NCI-H524 (cell line): ENCODE results near the gene RND2.
"Not testable (repeated sequence)": the region's sequence is repeated elsewhere in the genome, so short reads cannot be mapped to it uniquely, and the experiment has no call there.

Experiments
- DNase-seq, 2 experiments: peaks; one replicate each; lab custom pipeline; 2025; lab: John Stamatoyannopoulos, UW

The RND2 gene

DNA sequence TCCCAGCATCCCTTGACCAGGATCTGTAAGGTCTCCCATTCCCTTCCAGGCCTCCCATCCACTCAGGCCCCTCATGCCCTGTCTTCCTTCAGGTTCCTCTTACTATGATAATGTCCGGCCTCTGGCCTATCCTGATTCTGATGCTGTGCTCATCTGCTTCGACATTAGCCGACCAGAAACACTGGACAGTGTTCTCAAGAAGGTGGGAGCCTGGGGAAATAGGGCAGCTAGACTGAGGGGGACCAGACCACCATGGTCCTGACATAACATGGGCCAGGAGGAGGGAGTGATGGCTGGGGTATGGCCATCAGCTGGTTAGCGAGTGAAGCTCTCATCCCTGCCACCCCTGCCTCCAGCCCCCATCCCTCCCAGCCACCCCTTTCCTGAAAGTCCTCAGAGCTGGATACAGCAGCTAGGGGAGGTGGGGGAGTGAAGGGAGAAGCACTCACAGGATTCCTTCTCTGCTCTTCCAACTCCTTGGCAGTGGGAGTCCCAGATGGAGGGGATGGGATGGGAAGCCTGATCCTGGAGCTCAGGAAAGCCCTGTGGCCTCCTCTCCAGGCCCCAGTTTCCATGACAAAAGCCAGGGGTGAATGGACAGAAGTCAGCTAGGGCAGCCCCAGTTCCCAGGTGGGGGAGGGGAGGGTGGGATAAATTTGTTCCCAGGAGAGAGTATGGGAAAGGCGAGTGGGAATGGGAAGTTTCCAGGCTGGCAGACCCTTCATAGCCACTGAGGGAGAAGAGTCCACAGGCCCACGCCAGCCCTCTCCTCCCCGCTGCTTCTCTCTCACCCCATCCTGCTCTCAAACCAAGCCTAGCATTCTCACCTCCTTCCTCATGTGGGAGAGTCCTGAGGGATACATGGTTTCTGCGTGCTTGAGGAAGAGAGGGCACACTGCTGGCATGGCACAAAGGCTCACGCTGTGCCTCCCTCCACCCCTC lies 2.3 kb downstream of the RND2 start:
- no peak for DNase-seq

DNA sequence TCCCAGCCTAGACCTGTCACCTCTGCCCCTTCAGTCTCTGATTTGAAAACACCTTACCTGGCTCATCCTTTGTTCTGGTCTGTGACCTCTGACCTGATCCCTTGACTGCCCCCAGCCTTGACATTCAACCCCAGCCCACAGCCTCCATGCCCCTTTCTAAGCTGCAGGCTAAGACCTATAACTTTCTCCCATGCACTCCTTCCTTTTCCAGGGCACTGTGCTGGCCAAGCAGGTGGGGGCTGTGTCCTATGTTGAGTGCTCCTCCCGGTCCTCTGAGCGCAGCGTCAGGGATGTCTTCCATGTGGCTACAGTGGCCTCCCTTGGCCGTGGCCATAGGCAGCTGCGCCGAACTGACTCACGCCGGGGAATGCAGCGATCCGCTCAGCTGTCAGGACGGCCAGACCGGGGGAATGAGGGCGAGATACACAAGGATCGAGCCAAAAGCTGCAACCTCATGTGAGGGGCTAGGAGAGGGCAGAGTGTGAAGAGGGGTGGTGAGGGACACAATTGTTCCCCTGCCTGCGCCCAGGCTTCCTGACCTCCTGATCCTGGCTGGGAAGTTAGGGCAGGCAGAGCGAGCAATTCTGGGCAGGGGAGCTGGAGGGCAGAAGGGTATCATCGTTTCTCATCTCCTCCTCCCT lies 3.3 kb downstream of the RND2 start:
- no peak for DNase-seq

DNA sequence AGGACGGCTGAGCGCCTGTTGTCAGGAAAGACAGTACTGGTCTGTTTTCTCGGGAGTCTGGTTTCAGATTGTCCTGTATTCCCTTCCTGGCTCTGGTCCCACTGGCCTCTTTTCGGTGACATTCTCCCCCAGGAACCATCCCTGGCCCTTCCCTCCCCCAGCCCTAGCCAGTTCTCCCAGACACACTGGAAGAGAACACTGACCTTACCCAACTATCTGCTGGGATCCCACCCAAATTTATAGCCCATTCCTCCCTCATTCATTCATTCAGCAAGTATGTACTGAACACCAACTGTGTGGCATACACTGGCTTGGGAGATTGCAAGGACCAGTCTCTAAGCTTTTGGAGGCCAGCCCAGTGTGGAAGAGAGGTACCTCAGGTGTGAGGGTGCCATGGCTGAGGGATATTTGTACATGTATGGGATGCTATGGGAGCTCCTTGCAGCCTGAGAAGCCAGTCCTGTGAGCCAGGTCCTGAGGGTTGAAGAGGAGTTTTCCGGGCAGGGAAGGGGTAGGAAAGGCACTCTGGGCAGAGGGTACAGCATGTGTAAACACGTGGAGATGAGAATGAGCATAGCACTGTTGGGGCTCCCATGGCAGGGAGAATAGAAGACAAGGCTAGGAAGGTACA lies 5.2 kb downstream of the RND2 start:
- DNase-seq = no peak

DNA sequence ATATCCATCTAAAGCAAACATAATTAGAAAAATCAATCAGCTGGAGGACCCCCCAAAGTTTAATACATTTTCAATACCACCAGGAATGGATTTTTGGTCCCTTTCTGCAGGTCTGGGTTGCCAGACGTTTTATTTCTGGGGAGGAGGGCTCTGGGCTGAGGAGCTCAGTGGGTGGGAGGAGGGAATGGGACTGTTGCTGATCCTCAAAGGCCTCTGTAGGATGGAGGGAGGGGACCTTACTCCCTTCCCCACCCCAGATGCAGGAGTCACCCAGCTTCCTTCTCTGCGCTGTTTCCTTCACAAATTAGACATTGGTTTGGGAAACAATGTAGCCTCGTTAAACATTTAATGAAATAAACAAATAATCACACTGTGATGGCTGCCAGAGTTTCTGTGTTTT lies 6.6 kb downstream of the RND2 start:
- no peak for DNase-seq

DNA sequence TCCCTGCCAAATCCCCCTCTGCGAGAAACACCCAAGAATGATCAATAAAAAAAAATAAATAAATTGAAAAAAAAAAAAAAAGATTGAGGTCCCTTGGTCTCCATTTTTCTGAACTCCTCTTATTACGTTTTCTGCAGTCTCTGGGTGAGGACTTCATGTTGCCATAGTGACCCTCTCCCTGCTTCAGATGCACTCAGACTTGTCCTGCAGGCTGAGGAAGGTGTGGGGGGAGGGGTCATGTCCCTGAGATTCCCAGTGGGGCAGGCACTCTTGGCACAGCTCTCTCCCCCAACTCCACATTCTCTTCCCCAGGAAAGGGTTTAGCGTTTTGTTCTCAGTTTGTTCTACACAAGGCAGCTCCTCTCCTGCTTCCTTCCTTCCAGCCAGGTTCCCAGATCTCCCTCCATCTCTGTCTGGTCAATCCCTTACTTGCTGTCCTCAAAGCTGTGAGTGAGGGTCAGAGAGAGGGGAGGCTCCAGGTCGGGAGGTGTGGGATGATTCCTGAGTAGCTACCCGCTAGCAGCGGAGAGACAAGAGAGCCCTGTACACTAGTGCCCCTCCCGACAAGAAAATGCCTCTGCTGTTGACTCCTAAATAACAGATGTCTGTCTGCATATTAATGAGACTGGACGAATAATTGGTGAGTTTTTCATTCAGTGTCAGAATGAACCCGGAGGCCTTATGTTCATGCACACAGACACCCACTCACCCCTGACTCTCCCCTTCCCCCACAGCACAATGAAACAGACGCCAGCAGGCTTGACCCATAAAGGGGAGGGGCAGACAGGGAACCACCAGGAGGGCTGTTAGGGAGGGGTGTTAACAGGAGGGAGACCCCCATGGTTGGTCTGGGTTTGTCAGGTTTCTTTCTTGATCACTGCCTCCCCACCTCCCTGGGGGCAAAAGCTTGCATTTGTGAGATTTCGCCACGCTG lies 9.2 kb downstream of the RND2 start:
- DNase-seq = peak; percentile 97 to 99

DNA sequence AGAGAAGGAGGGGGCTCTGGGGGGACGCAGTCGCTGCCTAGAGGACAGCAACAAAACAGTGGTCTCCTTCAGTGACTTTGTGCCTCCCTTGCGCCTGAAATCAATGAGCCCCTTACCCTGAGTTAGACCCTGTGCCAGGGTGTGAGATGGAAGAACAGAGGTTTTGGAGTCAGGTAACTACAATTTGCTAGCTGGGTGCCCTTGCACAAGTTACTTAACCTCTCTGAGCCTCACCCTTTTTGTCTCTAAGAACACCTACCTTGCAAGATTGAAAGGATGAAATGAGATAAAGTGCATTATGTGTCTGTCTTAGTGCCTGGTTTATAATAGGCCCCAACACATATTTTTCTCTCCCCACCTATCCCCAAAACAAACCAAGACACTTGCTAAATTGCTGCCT lies 9.9 kb downstream of the RND2 start:
- DNase-seq = no peak

DNA sequence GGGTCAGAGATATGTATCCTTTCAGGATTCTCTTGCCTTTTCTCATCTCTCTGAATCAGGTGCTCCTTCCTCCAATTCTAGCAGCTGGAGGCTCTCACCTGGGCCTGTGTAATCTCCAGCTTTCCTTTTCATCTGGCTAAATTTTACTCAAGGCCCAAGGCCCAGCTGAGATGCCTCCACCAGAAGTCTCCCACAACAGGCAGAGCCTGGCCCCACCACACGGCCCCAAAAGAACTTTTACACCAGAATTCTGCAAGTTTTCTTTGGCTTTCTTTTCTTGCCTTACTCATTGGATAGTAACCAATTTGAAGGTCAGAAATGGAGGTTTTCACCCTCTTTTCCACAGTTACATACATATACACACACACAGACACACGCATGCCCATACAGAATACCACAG lies 14.6 kb downstream of the RND2 start:
- no peak for DNase-seq

DNA sequence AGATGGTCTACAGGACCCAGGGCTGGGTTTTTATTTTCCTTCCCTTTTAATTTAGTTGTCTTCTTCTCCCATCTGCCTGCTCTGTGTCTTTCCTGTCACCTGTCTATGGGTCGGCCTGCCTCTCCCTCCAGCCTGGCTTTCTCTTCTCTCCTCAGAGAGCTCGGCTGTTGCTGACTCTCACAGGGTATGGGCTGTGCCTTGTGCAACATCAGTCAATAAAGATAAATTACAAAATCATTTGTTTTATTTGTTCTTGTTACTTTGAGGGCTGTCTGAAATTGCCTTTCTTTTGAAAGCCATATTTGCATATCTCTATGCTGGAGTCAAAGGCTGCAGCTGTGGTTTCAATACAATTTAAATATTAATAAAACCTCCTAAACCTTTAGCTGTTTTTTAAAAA lies 15.6 kb downstream of the RND2 start:
- no peak for DNase-seq

DNA sequence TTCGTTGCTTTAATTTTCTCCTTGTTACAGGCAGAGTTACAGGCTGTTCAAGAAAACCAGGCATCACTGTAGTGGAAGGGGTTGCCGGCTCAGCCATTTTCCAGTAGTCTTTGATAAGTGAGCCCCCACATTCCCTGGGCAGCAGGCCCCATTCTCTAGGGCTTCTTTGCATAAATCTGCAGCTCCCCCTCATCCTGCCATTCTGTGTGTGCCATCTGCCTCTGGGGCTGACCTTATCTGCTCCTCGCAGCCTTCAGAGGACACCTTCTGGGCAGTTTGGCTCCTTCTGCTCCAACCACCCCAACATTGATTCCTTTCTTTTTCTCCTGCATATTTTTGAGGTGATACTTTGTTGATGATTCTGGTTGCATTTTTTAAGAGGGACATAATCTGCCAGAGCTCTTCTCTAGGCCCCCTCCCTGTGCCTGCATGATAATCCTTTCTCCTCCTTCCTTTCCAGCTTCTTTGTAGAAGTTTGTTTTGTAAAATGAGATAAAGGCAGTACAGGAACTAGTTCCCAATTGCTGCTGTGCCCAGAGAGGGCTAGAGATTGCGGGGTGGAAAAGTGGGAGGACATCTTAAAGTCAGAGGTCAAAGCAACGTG lies 17.1 kb downstream of the RND2 start:
- peak; percentile 13 to 78 for DNase-seq

DNA sequence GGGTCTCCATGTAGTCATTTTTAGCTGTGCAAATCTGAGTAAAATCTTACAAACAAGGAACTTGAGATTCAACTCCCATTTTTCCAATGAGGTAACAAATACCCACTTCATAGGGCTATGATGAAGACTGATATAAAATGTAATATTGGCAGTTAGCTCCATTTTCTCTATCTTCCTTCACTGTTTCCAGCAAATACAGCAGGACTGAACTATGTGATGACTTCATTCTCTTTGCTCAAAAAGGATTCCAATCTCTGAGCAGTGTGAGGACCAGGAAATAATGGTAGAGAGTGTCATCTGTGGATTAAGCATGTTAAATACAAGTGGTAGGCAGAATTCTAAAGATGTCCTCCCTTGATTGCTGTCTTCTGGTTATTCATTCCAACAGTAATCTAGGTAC lies 18.3 kb downstream of the RND2 start:
- no peak for DNase-seq

DNA sequence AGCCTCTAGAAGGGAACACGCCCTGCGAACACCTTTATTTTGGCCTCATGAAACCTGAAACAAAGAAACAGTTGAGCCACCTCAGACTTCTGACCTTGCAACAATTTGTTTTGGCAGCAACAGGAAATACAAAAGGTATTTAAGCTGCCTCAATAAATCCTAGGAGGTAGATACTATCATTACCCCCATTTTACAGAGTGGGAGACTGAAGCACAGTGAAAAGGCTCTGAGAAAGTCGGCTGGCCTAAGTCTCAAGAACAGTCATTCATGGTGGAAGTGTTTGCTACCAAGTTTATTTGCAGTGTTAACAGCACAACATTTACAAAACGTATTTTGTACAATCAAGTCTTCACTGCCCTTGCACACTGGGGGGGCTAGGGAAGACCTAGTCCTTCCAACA lies 19.0 kb downstream of the RND2 start:
- DNase-seq = no peak

DNA sequence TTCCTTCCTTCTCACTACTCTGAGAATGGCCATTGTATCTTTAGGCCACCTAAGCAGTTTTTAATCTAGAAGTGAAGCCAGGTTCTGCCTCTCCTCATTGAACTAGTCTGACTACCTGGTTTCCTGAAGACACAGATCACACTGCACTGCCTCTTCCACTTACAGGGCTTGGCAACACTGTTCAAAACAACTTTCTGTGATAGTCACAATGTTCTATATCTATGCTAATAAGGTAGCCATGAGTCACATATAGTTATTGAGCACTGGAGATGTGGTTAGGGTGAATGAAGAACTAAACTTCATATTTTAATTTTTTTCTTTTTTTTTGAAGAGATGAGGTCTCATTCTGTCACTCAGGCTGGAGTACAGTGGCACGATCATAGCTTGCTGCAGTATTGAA lies 26.9 kb downstream of the RND2 start:
- no peak for DNase-seq

DNA sequence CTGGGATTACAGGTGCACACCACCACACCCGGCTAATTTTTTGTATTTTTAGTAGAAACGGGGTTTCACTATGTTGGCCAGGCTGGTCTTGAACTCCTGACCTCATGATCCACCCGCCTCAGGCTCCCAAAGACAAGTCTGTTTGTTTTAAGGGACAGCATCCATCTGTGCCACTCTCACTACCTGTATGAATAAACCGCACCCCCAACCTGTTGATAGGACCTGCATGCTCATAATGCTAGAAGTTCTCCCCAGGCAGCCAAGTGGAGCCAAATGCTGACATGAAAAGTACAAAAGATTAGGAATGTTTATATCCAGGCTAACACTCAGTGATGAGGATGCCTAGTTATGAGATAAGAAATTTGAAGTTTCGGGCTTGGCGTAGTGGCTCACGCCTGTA lies 28.0 kb downstream of the RND2 start:
- not testable (repeated sequence) for DNase-seq

DNA sequence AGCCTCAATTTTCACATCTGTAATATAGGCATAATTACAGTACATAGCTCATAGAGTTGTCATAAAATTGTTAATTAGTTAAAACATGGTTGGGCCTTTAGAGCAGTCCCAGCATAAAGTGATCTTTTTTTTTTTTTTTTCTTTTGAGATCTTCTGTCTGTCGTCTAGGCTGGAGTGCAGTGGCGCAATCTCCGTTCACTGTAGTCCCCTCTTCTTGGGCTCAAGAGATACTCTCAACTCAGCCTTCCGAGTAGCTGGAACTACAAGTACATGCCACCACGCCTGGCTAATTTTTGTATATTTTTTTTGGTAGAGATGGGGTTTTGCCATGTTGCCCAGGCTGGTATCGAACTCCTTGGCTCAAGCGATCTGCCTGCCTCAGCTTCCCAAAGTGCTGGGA lies 31.0 kb downstream of the RND2 start:
- DNase-seq = no peak

DNA sequence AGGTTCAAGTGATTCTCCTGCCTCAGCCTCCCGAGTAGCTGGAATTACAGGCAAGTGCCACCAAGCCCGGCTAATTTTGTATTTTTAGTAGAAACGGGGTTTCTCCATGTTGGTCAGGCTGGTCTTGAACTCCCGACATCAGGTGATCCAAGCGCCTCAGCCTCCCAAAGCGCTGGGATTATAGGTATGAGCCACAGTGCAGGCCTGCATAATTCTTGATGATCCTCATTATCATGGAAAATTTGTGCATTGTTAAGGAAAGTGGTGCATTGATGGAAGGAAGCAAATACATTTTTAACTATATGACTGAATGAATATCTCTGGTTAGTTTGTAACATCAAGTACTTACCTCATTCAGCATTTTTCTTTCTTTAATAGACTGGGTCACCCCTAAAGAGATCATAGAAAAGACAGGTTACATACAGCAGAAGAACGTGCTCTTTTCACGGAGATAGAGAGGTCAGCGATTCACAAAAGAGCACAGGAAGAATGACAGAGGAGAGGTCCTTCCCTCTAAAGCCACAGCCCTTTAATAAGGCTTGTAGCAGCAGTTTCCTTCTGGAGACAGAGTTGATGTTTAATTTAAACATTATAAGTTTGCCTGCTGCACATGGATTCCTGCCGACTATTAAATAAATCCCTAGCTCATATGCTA lies 38.1 kb downstream of the RND2 start:
- DNase-seq = no peak

DNA sequence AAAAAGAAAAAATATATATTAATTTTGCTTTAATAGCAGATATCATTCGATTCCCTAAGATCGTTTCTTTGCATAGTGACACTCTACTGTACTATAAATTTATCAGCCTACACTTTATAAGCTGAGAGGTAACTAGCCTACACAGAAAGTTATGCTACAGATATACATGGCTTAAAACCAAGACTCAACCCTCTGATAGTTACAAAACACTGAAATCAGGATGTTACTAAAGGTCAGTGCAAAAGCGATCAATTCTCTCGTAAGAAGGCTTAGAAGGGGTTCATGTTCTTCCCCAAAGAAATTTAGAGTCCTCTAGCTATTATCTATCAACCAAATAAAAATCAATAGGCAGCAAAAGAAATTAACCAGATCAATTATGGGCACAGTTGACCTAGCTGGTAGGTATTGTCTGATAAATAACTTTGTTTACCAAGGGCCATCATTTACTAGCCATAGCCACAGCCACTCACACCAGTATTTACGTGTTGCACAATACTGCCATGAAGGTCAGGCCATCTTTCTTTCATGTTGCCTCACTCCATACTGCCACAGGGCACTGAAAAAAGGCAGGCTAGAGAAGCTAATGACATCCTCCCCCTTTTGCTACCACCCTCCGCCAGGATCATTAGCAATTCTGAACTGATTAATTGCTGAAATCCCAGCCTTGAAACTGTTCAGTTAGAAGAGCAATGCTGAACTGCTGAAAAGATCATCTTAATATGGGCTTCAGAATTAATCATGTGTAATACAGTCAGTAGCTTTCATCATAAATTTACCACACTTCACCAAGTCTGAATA lies 43.7 kb downstream of the RND2 start:
- DNase-seq = no peak

DNA sequence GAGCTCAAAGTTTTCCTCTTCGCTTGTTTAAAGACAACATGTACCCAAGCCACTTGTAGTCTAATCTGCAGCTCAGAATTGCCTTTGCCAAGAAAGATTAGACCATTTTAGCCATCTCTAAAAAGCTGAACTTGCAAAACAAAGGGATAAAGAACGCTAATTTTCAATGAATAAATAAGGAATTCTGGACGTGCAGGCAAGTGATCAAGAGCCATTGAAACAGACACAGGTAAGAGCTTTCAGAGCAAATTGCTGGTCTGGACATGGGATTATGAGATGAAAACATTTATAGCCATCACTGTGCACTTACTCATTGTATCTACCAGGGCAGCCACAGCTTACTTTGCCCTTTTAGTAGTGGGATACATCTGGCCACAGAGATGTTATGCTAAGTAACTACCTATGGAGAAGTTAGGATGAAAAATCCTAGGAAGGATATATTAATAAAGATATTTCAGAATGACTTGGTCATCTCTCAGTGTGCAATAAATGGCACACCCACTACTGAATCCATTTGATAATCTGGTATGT lies 44.4 kb downstream of the RND2 start:
- DNase-seq = no peak

DNA sequence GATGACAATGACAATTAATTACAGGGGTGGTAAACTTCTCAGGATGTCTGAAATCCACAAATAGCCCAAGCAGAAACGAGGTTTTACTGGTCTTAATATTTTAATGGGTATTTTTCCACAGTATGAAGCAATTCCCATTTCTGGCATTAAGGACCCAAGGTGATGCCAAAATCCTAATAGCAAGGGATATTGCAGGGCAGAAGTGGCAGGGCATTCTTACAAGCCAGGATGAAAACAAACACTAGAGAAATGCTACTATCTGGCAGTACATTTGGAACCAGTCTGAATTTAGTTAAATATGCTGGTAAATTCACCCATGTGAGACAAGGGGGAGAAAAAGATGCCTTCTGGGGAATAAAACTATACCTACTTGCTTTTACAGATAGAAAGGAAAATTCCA lies 45.2 kb downstream of the RND2 start:
- DNase-seq = no peak

DNA sequence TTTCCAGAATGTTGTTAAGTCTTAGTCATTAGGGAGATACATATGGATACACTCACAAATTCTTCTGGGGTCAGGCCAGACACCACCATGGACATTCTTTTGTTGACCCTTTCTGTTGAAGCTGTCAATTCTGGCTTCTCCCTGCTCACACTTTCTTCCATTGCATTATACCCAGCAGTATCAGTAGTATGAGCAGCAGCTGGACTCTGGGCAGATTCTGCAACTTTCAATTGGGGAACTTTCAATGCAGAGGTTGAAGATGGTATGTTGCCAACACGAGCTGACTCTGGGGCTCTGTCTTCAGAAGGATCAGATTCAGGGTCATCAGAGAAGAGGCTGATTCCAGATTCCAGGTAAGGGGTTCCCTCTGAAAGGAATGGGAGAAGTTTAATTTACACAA lies 45.8 kb downstream of the RND2 start:
- DNase-seq = no peak

DNA sequence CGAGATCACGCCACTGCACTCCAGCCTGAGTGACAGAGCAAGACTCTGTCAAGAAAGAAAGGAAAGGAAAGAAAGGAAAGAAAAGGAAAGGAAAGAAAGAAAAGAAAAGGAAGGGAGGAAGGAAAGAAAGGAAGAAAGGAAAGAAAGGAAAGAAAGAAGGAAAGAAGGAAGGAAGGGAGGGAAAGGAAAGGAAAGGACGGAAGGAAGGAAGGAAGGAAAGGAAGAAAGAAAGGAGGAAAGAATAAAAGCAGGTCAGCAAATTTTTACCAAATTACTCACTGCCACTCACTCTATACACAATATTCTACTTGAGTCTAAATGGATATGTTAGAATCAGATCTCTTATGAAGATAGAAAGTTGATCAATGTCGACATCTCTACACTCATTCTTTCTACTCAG lies 49.8 kb downstream of the RND2 start:
- DNase-seq = no peak
